MM.1S (cell line): ENCODE measurements around the gene RIOK2.

Experiments
- DNase-seq: peaks from one replicate; pipeline ENCODE4 v3.0.0-alpha.2; 2015
- H2AFZ ChIP-seq: fragments of 300-600 bp; sonication (generic); 2 replicates; pipeline ENCODE4 v1.6.0; 2016; ENCODE audit warnings: antibody characterized with exemption, low read length
- H3F3A ChIP-seq: fragments of 300-600 bp; sonication (generic); 2 replicates; pipeline ENCODE4 v1.6.1; 2016; ENCODE audit warnings: mild to moderate bottlenecking, antibody characterized with exemption, low read length, moderate library complexity, mixed read lengths; ENCODE audit not compliant: insufficient read depth
- H3K27ac ChIP-seq: fragments of 300-600 bp; sonication (generic); 2 replicates; pipeline ENCODE4 v1.5.1; 2016; ENCODE audit warnings: mild to moderate bottlenecking, low read length
- H3K27me3 ChIP-seq: fragments of 300-600 bp; sonication (generic); replicated peaks from 2 replicates; pipeline ENCODE4 v1.6.0; 2016; ENCODE audit warnings: low read length; ENCODE audit not compliant: insufficient read depth
- H3K36me3 ChIP-seq: fragments of 300-600 bp; sonication (generic); replicated peaks from 2 replicates; pipeline ENCODE4 v1.6.1; 2016; ENCODE audit warnings: mild to moderate bottlenecking, low read length, mixed read lengths; ENCODE audit not compliant: insufficient read depth
- H3K4me1 ChIP-seq: fragments of 300-600 bp; sonication (generic); 2 replicates; pipeline ENCODE4 v1.6.1; 2016; ENCODE audit warnings: low read length, mixed read lengths
- H3K4me2 ChIP-seq: fragments of 300-600 bp; sonication (generic); 2 replicates; pipeline ENCODE4 v1.6.0; 2016; ENCODE audit warnings: low read depth, low read length
- H3K4me3 ChIP-seq: fragments of 300-600 bp; sonication (generic); 2 replicates; pipeline ENCODE4 v1.5.1; 2016; ENCODE audit warnings: low read length, mixed read lengths
- H3K79me2 ChIP-seq: fragments of 300-600 bp; sonication (generic); 2 replicates; pipeline ENCODE4 v1.6.1; 2016; ENCODE audit warnings: mixed run types, low read length, mixed read lengths
- H3K9ac ChIP-seq: fragments of 300-600 bp; sonication (generic); 2 replicates; pipeline ENCODE4 v1.6.1; 2016; ENCODE audit warnings: low read length, mixed read lengths
- H3K9me2 ChIP-seq: fragments of 300-600 bp; sonication (generic); replicated peaks from 2 replicates; pipeline ENCODE4 v1.6.1; 2016; ENCODE audit warnings: mild to moderate bottlenecking, low read length, mixed read lengths; ENCODE audit not compliant: insufficient read depth
- H3K9me3 ChIP-seq: fragments of 300-600 bp; sonication (generic); replicated peaks from 2 replicates; pipeline ENCODE4 v1.6.1; 2016; ENCODE audit warnings: mild to moderate bottlenecking, low read length, mixed read lengths; ENCODE audit not compliant: insufficient read depth
- H4K20me1 ChIP-seq: fragments of 300-600 bp; sonication (generic); 2 replicates; pipeline ENCODE4 v1.6.1; 2016; ENCODE audit warnings: mild to moderate bottlenecking, low read length, moderate library complexity, mixed read lengths; ENCODE audit not compliant: insufficient read depth
- EZH2 ChIP-seq: fragments of 300-600 bp; sonication (generic); optimal IDR thresholded peaks from 2 replicates; pipeline ENCODE3; 2017; ENCODE audit warnings: low read depth, mild to moderate bottlenecking, antibody characterized with exemption, low read length, mixed read lengths
- EZH2phosphoT487 ChIP-seq: fragments of 300-600 bp; sonication (generic); IDR thresholded peaks from 2 replicates; pipeline ENCODE4 v1.6.1; 2018; ENCODE audit warnings: antibody characterized with exemption, low read length
- TF ChIP-seq, protein P1 (sequence below): fragments of 300-600 bp; sonication (generic); IDR thresholded peaks from 2 replicates; pipeline ENCODE4 v1.5.1; 2016; ENCODE audit warnings: antibody characterized with exemption, low read length, mixed read lengths

Gene RIOK2

DNA sequence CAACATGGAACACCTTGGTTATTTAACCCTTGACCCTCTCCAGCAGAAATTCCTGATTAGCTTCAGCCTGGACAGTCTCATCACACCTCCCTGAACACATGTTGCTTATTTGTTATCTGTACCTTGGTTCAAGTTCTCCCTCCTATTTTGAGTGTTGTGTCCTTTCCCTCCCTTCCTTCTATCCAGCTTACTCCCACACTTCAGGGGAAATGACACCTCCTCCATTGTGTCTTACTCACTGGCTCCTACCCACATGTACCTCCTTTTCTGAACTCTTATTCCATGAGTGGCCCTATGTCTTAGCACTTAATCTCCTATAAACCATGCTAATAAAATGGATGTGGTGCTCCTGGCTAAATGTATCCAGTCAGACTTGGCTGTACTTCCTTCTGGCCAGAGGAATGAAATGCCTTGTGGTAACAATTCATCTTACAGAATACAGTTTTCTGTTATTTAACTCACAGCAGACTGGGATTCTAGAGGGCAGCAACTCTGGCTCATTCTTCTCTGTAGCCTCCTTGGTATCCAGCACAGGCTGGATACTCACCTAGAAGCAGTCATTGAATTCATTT lies 51.8 kb downstream of the RIOK2 start:
- Histone ChIP-seq H3K9ac (no peak overlapping the region), H3K36me3 (no peaks in the 10 kb centered on the region), H3F3A (no peaks in the 10 kb centered on the region), H3K4me3 (no peak overlapping the region), H3K27me3 (no peaks in the 10 kb centered on the region), H3K4me1 (no peaks in the 10 kb centered on the region), H3K27ac (no peak overlapping the region), H3K79me2 (no peaks in the 10 kb centered on the region), H2AFZ (no peak overlapping the region), H3K9me2 (no peaks in the 10 kb centered on the region), H4K20me1 (no peaks in the 10 kb centered on the region), H3K4me2 (no peak overlapping the region), H3K9me3 (no peaks in the 10 kb centered on the region)
- no peak for DNase-seq
- TF ChIP-seq EZH2phosphoT487 (no peak), EZH2 (no peak)
- TF ChIP-seq, protein P1, sequence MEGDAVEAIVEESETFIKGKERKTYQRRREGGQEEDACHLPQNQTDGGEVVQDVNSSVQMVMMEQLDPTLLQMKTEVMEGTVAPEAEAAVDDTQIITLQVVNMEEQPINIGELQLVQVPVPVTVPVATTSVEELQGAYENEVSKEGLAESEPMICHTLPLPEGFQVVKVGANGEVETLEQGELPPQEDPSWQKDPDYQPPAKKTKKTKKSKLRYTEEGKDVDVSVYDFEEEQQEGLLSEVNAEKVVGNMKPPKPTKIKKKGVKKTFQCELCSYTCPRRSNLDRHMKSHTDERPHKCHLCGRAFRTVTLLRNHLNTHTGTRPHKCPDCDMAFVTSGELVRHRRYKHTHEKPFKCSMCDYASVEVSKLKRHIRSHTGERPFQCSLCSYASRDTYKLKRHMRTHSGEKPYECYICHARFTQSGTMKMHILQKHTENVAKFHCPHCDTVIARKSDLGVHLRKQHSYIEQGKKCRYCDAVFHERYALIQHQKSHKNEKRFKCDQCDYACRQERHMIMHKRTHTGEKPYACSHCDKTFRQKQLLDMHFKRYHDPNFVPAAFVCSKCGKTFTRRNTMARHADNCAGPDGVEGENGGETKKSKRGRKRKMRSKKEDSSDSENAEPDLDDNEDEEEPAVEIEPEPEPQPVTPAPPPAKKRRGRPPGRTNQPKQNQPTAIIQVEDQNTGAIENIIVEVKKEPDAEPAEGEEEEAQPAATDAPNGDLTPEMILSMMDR, result no peak

DNA sequence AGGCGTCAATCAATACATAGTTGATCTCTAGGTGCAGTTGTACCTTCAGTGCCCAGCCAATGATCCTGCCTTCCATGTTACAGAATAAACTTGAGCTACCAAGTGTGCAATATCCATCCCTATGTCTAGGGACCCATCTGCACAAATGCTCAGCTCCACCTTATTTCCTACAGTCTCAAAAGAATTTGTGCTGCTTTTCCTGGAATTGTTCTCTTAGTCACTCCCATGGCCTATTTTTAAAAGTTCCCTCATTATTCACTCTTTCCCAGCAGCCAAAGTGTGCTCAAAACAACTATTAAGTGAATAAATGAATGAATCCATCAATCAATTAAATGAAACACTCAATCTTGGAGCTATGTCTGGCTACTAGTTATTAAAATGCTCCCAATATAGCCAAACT lies 55.3 kb downstream of the RIOK2 start:
- no peak overlapping the region for H3K4me3 ChIP-seq
- H3K4me2 ChIP-seq, result no peak overlapping the region
- H3F3A ChIP-seq, result no peaks in the 10 kb centered on the region
- H3K79me2 ChIP-seq, result no peaks in the 10 kb centered on the region
- H3K36me3 ChIP-seq, result no peaks in the 10 kb centered on the region
- TF ChIP-seq EZH2 (no peak), EZH2phosphoT487 (no peak)
- TF ChIP-seq, protein P1, result no peak
- H3K9me3 ChIP-seq, result no peaks in the 10 kb centered on the region
- no peaks in the 10 kb centered on the region for H3K9me2 ChIP-seq
- no peak overlapping the region for H3K9ac ChIP-seq
- H3K4me1 ChIP-seq, result no peaks in the 10 kb centered on the region
- no peak overlapping the region for H2AFZ ChIP-seq
- H3K27ac ChIP-seq, result no peak overlapping the region
- H3K27me3 ChIP-seq, result no peaks in the 10 kb centered on the region
- no peak for DNase-seq
- H4K20me1 ChIP-seq, result no peaks in the 10 kb centered on the region

DNA sequence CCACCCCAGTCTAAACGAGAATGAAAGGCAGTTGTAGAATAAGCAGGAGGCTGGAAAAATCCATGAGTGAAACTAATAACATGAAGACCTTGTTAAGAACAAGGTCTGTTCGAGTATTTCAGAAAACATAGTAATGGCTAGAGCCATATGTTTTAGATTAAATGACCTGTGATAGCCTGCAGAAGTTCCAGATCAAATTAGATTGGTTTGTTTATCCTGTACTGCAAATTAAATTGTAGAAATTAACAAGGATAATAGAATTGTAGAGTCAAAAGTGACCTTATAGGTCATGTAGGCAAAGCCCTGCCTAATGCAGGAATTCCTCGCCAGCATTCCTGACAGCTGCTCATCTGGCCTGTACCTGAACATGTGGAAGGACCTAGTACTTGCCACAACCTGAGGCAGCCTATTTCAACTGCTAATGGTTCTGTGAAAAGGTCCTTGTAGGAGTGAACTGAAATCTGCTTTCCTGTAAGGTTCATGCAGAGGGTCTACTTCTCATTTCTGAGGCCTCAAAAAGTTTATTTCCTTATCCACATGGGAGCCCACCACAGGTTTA lies 57.8 kb downstream of the RIOK2 start:
- Histone ChIP-seq H3K79me2 (no peaks in the 10 kb centered on the region), H4K20me1 (no peaks in the 10 kb centered on the region), H3K27ac (no peak overlapping the region)

More for the DNA sequence above, 57.8 kb downstream of the RIOK2 start:
- H3K4me2 ChIP-seq, result no peak overlapping the region
- no peak overlapping the region for H3K4me3 ChIP-seq
- no peaks in the 10 kb centered on the region for H3F3A ChIP-seq
- H3K9ac ChIP-seq, result no peak overlapping the region
- H2AFZ ChIP-seq, result no peak overlapping the region
- no peaks in the 10 kb centered on the region for H3K4me1 ChIP-seq
- no peaks in the 10 kb centered on the region for H3K9me3 ChIP-seq
- TF ChIP-seq, protein P1, result no peak
- TF ChIP-seq EZH2phosphoT487, result no peak
- TF ChIP-seq EZH2, result no peak
- DNase-seq, result no peak
- H3K27me3 ChIP-seq, result no peaks in the 10 kb centered on the region
- no peaks in the 10 kb centered on the region for H3K9me2 ChIP-seq
- no peaks in the 10 kb centered on the region for H3K36me3 ChIP-seq
